Subcutaneous adipose tissue (tissue), 4 donors: ENCODE measurements around the gene ZNF70. TPM values are rescaled to one million over a fixed set of nuclear protein-coding genes. Genes with fewer than 3 reads are reported as not detected.

Experiments used
- total RNA-seq, 4 donors: library from RNA; depleted of rRNA; stranded (reverse); fragments of >200 nt; gene quantifications; one replicate each; pipeline ENCODE4 v1.1.0, GENCODE V29; 2016
- TF ChIP-seq, protein P1 (sequence below): fragments of 450-650 bp; IDR thresholded peaks from one replicate; pipeline ENCODE4 v1.5.1; 2016; ENCODE audit warnings: low read depth, mild to moderate bottlenecking, control low read depth, antibody characterized with exemption, moderate library complexity

Gene ZNF70
- total RNA-seq, 4 donors from 2014 or later = 2.9 to 7.0 (median 3.7) TPM

DNA sequence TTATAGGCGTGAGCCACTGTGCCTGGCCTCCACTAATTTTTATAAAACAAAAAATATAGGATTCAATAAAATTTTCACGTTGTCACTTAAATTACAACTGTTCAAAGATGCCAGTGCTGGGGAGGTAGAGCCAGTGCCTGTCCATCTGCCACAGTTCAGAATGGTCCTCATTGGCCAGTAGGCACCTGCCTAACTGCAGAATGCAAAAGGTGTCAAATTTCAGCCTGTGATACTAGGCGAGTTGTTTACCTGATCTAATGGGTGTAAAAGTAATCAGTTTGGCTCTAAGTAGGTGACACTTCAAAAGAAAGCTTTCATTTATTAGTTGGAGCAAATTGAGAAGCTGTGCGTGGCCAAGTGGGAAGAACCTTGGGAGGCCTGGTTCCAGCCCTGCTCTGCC lies 38.2 kb upstream of the ZNF70 start:
- TF ChIP-seq, protein P1, sequence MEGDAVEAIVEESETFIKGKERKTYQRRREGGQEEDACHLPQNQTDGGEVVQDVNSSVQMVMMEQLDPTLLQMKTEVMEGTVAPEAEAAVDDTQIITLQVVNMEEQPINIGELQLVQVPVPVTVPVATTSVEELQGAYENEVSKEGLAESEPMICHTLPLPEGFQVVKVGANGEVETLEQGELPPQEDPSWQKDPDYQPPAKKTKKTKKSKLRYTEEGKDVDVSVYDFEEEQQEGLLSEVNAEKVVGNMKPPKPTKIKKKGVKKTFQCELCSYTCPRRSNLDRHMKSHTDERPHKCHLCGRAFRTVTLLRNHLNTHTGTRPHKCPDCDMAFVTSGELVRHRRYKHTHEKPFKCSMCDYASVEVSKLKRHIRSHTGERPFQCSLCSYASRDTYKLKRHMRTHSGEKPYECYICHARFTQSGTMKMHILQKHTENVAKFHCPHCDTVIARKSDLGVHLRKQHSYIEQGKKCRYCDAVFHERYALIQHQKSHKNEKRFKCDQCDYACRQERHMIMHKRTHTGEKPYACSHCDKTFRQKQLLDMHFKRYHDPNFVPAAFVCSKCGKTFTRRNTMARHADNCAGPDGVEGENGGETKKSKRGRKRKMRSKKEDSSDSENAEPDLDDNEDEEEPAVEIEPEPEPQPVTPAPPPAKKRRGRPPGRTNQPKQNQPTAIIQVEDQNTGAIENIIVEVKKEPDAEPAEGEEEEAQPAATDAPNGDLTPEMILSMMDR = no peak

DNA sequence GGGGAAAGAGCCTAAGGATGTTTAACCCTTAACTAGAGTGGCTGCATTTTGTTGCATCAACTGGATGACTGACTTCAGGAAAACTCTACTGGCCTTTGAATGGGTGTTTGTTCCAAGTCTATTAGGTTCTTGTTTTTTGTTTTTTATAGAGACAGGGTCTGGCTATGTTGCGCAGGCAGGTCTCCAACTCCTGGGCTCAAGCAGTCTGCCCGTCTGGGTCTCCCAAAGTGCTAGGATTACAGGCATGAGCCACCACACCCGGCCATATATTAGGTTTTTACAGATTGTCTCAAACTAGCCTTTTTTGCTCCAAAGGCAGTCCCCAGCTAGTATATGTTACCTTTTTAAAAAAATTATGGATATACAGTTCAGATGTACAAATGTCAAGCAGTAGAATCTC lies 37.0 kb upstream of the ZNF70 start:
- TF ChIP-seq, protein P1 = no peak

DNA sequence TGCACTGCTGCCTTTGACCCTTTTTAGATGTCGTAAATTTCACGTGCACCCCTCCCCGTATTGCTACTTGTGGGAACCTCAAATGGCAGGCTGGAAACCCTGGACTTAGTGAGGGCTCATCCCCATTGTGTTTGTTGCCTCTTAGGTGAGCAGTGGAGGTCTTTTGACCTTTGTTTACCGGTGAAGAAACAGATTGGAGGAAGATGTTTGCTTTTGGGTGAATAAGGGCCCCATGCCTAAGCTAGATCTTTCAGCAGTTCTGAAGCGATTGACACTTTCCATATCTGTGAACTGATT lies 36.6 kb upstream of the ZNF70 start:
- TF ChIP-seq, protein P1 = no peak

DNA sequence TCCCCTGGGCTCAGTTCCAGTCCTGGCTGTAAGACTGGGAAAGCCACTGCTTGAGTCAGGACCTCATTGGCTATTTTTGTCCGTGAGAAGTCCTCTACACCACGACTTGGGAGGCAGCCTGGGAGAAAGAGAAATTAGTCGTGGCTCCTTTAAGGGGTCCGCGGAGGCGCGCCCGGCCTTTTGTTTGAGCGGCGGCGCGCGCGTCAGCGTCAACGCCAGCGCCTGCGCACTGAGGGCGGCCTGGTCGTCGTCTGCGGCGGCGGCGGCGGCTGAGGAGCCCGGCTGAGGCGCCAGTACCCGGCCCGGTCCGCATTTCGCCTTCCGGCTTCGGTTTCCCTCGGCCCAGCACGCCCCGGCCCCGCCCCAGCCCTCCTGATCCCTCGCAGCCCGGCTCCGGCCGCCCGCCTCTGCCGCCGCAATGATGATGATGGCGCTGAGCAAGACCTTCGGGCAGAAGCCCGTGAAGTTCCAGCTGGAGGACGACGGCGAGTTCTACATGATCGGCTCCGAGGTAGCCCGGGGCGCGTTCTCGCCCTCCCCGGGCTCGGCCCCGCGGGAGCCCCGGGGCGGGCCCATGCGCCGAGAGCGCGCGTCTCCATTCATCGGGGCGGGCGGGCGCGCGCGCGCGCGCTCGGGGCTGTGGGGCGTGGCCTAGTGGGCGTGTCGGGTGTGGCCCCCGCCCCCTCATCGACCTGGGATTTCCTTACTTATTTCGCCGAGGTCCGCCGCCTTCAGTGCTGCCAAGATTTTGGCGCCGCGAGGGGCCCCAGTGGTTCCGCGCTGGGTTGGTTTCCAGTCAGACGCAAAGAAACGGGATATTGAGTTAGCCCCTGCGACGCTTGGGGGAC lies 36.1 kb upstream of the ZNF70 start, which contains the start of gene SMARCB1:
TSS of gene SMARCB1 (plus strand) at position 215 of the 848 bp plus-strand sequence. CDS start at position 419, 204 bp downstream.
- TF ChIP-seq, protein P1 = no peak

DNA sequence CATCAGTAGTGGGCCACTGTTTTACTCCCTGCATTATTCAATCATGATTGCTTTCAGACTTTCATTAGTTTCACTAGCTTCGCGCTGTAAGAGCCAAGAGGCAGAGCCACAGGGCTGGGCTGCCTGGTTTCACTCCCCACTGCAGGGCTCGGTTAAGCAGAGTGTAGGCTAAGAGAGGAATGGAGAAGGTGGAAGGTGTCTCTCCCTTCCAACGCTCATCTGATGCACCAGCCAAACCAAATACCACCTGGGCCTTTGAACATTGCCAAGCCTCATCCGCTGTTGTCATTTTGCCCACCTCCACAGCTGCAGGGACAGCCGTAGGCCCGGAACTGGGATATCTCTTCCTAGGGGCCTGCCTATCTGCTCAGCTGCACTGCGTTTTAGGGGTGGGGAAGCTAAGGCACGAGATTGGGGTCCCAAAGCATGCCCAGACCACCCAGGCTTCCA lies 35.4 kb upstream of the ZNF70 start:
- TF ChIP-seq, protein P1 = no peak

DNA sequence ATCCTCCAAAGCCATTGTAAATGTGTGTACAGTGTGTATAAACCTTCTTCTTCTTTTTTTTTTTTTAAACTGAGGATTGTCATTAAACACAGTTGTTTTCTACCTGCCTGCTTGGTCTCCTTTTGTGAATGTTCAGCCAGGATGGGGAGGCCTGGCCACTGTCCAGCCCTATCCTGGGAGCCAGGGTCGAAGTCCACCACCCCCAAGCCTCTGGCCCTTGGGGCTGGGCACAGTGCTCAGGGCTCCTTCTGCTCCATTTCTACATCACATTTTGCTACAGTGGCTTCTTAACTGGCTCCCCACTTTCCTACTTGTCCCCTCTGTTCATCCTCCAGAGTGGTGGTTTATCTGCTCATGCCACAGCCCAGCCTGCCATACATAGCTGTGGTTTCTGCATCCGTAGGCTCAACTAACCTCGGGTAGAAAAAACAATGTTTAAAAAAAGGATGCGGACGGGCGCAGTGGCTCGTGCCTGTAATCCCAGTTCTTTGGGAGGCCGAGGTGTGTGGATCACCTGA lies 33.4 kb upstream of the ZNF70 start:
- TF ChIP-seq, protein P1 = no peak

DNA sequence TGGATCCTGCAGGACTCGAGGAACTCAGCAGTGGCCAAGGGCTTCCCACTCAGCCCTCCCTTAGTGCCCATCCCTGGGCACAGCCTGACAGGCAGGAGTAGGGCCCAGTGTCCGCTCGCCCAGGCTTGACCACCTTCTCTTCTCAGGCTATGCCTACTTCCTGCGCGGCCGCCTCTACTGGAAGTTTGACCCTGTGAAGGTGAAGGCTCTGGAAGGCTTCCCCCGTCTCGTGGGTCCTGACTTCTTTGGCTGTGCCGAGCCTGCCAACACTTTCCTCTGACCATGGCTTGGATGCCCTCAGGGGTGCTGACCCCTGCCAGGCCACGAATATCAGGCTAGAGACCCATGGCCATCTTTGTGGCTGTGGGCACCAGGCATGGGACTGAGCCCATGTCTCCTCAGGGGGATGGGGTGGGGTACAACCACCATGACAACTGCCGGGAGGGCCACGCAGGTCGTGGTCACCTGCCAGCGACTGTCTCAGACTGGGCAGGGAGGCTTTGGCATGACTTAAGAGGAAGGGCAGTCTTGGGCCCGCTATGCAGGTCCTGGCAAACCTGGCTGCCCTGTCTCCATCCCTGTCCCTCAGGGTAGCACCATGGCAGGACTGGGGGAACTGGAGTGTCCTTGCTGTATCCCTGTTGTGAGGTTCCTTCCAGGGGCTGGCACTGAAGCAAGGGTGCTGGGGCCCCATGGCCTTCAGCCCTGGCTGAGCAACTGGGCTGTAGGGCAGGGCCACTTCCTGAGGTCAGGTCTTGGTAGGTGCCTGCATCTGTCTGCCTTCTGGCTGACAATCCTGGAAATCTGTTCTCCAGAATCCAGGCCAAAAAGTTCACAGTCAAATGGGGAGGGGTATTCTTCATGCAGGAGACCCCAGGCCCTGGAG lies 32.6 kb upstream of the ZNF70 start:
- TF ChIP-seq, protein P1 = no peak
